Kasumi-1 (cell line): Measurements from ENCODE around the gene IRF4.
A peak's percentile ranks its signal among the peaks of the same experiment; 100 is the strongest.

Source experiments
- DNase-seq, 2 experiments: peaks; one replicate each; lab custom pipeline; 2025; lab: John Stamatoyannopoulos, UW

The IRF4 gene

GRCh38 chr6:381742-382461 is 9.7 kb upstream of the IRF4 start:
- no peak for DNase-seq

GRCh38 chr6:382883-383810 is 8.4 kb upstream of the IRF4 start:
- DNase-seq = no peak

- DNase-seq = no peak
Observed at GRCh38 chr6:383856-384255, 7.7 kb upstream of the IRF4 start.

GRCh38 chr6:384898-385297 is 6.7 kb upstream of the IRF4 start:
- DNase-seq = no peak

GRCh38 chr6:385614-386013 is 5.9 kb upstream of the IRF4 start:
- DNase-seq = no peak

GRCh38 chr6:386688-387266 is 4.8 kb upstream of the IRF4 start:
- no peak for DNase-seq

- no peak for DNase-seq
Observed at GRCh38 chr6:387293-387741, 4.2 kb upstream of the IRF4 start.

GRCh38 chr6:388202-388903 is 3.2 kb upstream of the IRF4 start:
- DNase-seq = no peak

- DNase-seq = no peak
Observed at GRCh38 chr6:389143-389542, 2.4 kb upstream of the IRF4 start.

- peak in 1 of 2 experiments; percentile 7 for DNase-seq
Observed at GRCh38 chr6:389622-390021, 1.9 kb upstream of the IRF4 start.

- peak in 1 of 2 experiments; percentile 6 for DNase-seq
Observed at GRCh38 chr6:390914-391558, 516 bp upstream of the IRF4 start.

- DNase-seq = no peak
Observed at GRCh38 chr6:392441-393390, 1.2 kb downstream of the IRF4 start.

GRCh38 chr6:393391-394221 is 2.1 kb downstream of the IRF4 start:
- DNase-seq = peak in 1 of 2 experiments; percentile 4

GRCh38 chr6:394641-395289 is 3.2 kb downstream of the IRF4 start:
- DNase-seq = no peak

GRCh38 chr6:395432-396125 is 4.0 kb downstream of the IRF4 start:
- no peak for DNase-seq

- DNase-seq = no peak
Observed at GRCh38 chr6:396126-396520, 4.6 kb downstream of the IRF4 start.

- no peak for DNase-seq
Observed at GRCh38 chr6:397056-397455, 5.5 kb downstream of the IRF4 start.

- DNase-seq = no peak
Observed at GRCh38 chr6:397604-398003, 6.1 kb downstream of the IRF4 start.
